Measurements from ENCODE around the gene C7orf33.
A peak's percentile ranks its signal among the peaks of the same experiment; 100 is the strongest.

C7orf33 gene

DNA sequence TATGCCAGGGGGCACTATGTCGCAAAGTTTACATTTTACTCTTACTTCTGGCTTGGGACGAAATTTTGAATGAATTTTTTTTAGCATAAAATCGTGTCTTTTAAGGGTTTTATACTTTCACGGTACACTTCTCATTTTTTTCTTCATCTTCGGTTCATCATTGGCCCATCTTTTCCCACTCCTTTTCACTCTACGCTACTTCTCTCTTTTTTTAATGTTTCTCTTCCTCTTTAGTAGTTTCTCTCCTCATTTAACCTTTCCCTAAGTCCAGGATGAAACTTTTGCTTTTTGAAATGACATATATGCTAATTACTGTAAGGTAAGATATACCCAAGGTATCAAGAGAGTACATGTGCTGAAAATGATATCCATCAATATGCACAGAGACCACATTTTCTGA lies 39.5 kb downstream of the C7orf33 start:
- DNase-seq: no peak

DNA sequence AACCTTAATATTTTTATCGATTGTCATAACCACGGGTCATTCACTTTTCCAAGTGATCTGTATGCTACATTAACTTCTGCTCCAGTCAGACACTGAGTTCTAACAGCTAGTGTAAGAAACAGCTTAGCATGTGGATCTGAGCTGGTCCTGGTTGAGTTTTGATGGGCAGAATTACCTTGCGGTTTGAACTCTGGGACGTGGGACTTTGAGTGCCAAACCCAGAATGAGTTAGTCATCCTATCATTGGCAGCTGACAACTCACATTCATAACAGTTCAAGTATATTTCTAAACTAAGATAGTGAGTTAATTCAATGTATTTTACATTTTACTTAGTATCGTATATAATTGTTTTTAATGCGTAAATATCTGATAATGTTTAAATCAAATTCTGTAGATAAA lies 43.2 kb downstream of the C7orf33 start:
- no peak for DNase-seq

DNA sequence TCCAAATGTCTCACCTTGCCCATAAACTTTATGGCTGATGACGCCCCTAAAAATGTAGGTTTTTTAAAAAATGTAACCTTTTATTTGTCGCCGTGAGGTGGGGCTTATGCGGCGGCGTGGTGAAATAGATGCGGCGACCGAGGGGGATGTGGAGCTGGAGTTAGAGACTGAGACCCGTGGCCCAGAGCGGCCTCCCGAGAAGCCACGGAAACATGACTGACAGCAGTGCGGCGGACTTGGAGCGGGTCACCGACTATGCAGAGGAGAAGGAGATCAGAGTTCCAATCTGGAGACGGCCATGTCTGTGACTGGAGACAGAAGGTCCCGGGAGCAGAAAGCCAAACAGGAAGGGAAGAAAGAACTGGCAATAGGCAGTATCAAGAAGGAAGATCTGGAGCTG lies 46.5 kb downstream of the C7orf33 start:
- DNase-seq: no peak

DNA sequence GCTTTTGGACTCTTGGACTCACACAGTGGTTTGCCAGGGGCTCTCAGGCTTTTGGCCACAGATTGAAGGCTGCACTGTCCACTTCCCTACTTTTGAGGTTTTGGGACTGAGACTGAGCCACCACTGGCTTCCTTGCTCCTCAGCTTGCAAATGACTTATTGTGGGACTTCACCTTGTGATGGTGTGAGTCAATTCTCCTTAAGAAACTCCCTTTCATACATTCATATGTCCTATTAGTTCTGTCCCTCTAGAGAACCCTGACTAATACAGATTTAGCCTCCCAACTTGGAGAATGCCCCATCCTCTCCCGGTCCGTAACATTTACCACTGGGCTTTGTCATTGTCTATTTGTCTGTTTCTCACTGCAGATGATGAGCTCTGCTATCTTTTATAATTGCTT lies 55.3 kb downstream of the C7orf33 start:
- no peak for DNase-seq

DNA sequence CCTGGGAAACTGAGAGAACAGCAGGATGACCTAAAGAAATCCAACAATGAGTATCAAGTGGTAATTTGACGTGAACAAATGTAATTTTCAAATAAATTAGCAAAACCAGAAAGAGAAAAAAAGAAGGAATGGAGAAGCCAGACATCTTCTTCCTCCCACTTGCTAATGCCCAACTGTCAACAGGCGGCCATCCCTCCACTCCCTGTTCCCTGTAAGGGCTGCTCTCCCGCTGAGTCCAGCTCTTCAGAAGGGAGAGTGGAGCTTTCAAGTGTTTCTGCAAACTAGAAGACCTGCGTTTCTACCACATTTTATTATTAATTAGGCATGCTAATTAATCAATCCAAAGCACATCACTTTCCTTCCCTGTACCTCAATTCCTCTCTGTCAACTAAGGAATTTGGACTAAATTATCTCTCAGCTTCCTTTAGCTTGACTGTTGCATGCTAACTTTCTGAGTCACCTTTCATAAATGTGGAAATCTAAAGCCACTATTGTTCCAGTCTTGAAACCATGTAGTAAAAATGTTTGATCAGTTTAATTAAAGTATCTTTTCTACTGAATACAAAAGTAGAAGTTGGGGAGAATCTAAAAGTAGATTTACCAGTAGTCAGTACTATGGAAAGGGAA lies 59.8 kb downstream of the C7orf33 start:
- peak; percentile 64 for DNase-seq

DNA sequence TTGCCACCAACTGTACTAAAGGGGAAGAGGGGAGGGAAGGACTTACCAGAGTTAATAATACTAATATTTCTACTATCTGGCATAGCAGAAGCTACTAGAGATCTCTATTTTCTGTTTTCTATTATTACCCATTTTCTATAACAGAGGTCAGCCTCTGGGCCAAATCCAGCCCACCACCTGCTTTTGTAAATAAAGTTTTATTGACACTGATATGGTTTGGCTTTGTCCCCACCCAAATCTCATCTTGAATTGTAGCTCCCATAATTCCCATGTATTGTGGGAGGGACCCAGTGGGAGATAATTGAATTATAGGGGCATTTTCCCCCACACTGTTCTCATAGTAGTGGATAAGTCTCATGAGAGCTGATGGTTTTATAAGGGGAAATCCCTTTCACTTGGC lies 62.2 kb downstream of the C7orf33 start:
- DNase-seq: no peak

DNA sequence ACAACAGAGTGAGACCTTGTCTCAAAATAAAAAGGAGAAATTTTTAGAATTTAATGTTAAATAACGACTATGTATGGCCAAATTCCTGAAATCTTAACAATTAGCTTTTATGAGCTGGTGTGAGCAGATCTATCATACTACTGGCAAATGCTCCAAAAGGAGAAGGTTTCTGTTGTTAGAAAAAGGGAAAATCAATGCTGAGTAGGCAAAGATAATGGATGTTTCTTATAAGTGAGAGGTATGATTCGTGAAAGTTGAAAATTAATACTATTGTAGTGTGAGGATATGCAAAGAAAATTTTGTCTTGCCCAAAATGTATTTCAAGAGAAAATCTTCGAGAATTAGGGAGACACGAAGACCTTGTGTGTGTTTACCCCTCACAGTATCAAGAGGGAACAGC lies 67.4 kb downstream of the C7orf33 start:
- no peak for DNase-seq

DNA sequence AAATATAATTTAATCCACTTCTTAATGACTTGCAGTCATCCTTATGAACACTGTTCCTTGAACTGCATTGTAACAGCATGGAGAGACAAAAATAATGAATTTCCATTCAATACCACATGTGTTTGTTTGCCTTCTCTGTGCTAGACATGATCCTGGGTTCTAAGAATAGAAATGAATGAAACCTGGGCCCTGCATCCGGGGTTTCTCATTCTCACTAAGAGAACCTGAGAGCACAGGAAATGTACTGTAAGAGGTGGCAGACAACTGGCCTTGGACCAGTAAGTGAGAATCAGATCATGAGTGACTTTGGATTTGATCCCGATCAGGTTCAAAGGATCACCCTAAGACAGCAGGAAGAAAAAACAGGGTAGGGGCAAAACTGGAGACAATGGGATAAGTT lies 70.9 kb downstream of the C7orf33 start:
- DNase-seq: no peak

DNA sequence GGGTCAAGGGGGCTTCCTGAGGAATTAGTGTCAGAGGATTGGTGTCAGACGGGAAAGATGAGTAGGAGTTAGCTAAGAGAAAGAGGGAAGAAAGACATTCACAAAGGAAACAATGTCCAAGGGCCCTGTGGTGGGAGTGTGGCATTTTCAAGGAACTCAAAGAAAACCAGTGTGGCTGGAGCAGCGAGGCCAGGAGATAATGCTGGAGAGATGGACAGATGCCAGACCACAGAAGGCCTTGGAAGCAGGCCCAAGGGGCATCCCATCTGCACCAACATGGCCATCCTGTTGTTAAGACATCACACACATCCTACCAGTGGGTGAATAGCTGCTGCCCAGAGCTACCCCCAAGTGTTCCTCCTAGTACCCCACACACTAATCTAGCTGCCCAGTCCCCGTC lies 72.1 kb downstream of the C7orf33 start:
- peak; percentile 19 for DNase-seq

DNA sequence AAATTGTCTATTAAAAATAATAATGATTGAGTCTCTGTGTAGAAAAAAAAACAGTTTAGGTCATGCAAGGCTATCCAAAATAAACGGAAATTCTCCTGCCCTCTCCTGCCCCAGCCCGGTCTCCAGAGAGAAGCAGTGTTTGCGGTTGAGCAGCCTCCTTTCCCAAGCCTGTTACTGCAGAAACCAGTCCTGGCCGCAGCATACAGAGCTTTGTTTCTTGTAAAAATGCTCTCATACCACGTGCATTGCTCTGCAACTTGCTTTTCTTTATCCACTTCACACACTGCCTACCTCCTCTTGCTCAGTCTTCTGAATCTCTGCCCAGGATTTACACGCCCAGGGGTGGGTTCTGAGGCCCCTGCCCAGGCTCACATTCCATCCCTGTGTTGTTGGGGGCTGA lies 73.8 kb downstream of the C7orf33 start:
- DNase-seq: no peak

DNA sequence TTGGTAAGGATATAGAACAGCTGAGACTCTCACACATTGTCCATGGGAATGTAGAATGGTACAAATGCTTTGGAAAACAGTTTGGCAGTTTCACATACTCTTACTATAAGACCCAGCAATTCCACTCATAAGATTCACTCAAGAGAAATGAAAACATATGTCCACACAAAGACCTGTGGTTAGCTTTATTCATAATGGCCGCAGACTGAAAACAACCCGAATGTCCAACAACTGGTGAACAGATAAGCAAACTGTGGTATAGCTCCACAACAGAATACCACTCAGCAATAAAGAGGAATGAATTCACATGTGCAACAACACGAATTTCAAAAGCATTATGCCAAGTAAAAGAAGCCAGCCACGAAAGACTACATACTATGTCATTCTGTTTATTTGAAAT lies 74.7 kb downstream of the C7orf33 start:
- DNase-seq: no peak

All from EL (cell line).